ENCODE data around the gene TRRAP.

GRCh38 chr7:99031496-99031895 lies 153.2 kb downstream of the TRRAP start:
- TF ChIP-seq, protein P1, sequence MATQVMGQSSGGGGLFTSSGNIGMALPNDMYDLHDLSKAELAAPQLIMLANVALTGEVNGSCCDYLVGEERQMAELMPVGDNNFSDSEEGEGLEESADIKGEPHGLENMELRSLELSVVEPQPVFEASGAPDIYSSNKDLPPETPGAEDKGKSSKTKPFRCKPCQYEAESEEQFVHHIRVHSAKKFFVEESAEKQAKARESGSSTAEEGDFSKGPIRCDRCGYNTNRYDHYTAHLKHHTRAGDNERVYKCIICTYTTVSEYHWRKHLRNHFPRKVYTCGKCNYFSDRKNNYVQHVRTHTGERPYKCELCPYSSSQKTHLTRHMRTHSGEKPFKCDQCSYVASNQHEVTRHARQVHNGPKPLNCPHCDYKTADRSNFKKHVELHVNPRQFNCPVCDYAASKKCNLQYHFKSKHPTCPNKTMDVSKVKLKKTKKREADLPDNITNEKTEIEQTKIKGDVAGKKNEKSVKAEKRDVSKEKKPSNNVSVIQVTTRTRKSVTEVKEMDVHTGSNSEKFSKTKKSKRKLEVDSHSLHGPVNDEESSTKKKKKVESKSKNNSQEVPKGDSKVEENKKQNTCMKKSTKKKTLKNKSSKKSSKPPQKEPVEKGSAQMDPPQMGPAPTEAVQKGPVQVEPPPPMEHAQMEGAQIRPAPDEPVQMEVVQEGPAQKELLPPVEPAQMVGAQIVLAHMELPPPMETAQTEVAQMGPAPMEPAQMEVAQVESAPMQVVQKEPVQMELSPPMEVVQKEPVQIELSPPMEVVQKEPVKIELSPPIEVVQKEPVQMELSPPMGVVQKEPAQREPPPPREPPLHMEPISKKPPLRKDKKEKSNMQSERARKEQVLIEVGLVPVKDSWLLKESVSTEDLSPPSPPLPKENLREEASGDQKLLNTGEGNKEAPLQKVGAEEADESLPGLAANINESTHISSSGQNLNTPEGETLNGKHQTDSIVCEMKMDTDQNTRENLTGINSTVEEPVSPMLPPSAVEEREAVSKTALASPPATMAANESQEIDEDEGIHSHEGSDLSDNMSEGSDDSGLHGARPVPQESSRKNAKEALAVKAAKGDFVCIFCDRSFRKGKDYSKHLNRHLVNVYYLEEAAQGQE (IDR thresholded peaks at IDR 0.05): no peak
- no peak for TF ChIP-seq CTCF (IDR thresholded peaks at IDR 0.05; ENCODE audit: low read depth, low read length, missing input control)
- TF ChIP-seq GABPA (IDR thresholded peaks at IDR 0.05 in 1 of 2, conservative IDR thresholded peaks at IDR 0.05 in 1 of 2): no peak
- TF ChIP-seq ZBTB33 (IDR thresholded peaks at IDR 0.05): no peak
- no peak for TF ChIP-seq YY1 (IDR thresholded peaks at IDR 0.05)
- TF ChIP-seq JUND (IDR thresholded peaks at IDR 0.05): no peak
- TF ChIP-seq, protein P2, sequence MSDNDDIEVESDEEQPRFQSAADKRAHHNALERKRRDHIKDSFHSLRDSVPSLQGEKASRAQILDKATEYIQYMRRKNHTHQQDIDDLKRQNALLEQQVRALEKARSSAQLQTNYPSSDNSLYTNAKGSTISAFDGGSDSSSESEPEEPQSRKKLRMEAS (IDR thresholded peaks at IDR 0.05): no peak
- TF ChIP-seq EGR1 (IDR thresholded peaks at IDR 0.05; ENCODE audit: low read depth in 2 of 2): no peak
